Neuronal stem cell (in vitro differentiated cells): ENCODE results near the gene DZIP1.

Experiments
- DNase-seq: peaks from one replicate; pipeline ENCODE4 v3.0.0-alpha.2; 2013; ENCODE audit warnings: low spot score
- H2AFZ ChIP-seq: one replicate; pipeline ENCODE4 v1.6.1; 2013; ENCODE audit warnings: mild to moderate bottlenecking, low read length, inconsistent platforms
- H2AK5ac ChIP-seq: 2 replicates; pipeline ENCODE4 v1.6.1; 2013; ENCODE audit warnings: low read depth, mild to moderate bottlenecking, inconsistent platforms, low read length, moderate library complexity, mixed read lengths
- H2BK120ac ChIP-seq: 2 replicates; pipeline ENCODE4 v1.6.1; 2013; ENCODE audit warnings: low read depth, mild to moderate bottlenecking, inconsistent platforms, low read length, moderate library complexity, mixed read lengths
- H2BK12ac ChIP-seq: one replicate; pipeline ENCODE4 v1.6.1; 2013; ENCODE audit warnings: low read length, inconsistent platforms
- H2BK15ac ChIP-seq: 2 replicates; pipeline ENCODE4 v1.6.1; 2013; ENCODE audit warnings: mild to moderate bottlenecking, low read length, inconsistent platforms, mixed read lengths
- H2BK5ac ChIP-seq: one replicate; pipeline ENCODE4 v1.6.1; 2013; ENCODE audit warnings: inconsistent platforms, mild to moderate bottlenecking, low read length, moderate library complexity
- H3K14ac ChIP-seq: one replicate; pipeline ENCODE4 v1.6.1; 2013; ENCODE audit warnings: low read length, inconsistent platforms
- H3K18ac ChIP-seq: 2 replicates; pipeline ENCODE4 v1.6.1; 2013; ENCODE audit warnings: low read length, inconsistent platforms
- H3K23ac ChIP-seq: 2 replicates; pipeline ENCODE4 v1.6.1; 2013; ENCODE audit warnings: low read depth, mild to moderate bottlenecking, mixed read lengths, low read length, inconsistent platforms; ENCODE audit not compliant: poor library complexity
- H3K27ac ChIP-seq: replicated peaks from 3 replicates; pipeline ENCODE4 v1.5.1; 2013; ENCODE audit warnings: low read length, inconsistent platforms
- H3K27me3 ChIP-seq, 3 experiments: 2 replicates each; pipeline ENCODE4 v1.6.1; 2013; ENCODE audit warnings: low read length in 3 of 3, mild to moderate bottlenecking in 2 of 3, inconsistent platforms in 1 of 3, low read depth in 1 of 3, mixed read lengths in 1 of 3, moderate library complexity in 1 of 3; ENCODE audit not compliant: control insufficient read depth in 3 of 3, insufficient read depth in 3 of 3
- H3K36me3 ChIP-seq, 2 donors: replicated peaks in 1 of 2; 2 replicates each; pipeline ENCODE4 v1.6.1; 2013; ENCODE audit warnings: low read length in 2 of 2; ENCODE audit not compliant: control insufficient read depth in 2 of 2, insufficient read depth in 2 of 2
- H3K4ac ChIP-seq: 2 replicates; pipeline ENCODE4 v1.6.1; 2013; ENCODE audit warnings: inconsistent platforms, mild to moderate bottlenecking, low read length, moderate library complexity
- H3K4me1 ChIP-seq, 2 donors: 1 replicate in 1 of 2; 2 replicates in 1 of 2; pipeline ENCODE4 v1.6.1; 2013; ENCODE audit warnings: low read length in 2 of 2, low read depth in 1 of 2; ENCODE audit not compliant: control insufficient read depth in 2 of 2, insufficient read depth in 1 of 2
- H3K4me2 ChIP-seq: one replicate; pipeline ENCODE4 v1.6.1; 2013; ENCODE audit warnings: mild to moderate bottlenecking, low read length, inconsistent platforms; ENCODE audit not compliant: insufficient read depth, poor library complexity, severe bottlenecking
- H3K4me3 ChIP-seq, 2 donors: 2 replicates each; pipeline ENCODE4 v1.5.1; 2013; ENCODE audit warnings: low read length in 2 of 2, mild to moderate bottlenecking in 2 of 2, inconsistent platforms in 1 of 2, moderate library complexity in 1 of 2
- H3K79me1 ChIP-seq: one replicate; pipeline ENCODE4 v1.6.1; 2013; ENCODE audit warnings: low read depth, mild to moderate bottlenecking, inconsistent platforms, low read length, moderate library complexity
- H3K9ac ChIP-seq: one replicate; pipeline ENCODE4 v1.6.1; 2013; ENCODE audit warnings: mild to moderate bottlenecking, low read depth, low read length, inconsistent platforms; ENCODE audit not compliant: poor library complexity
- H3K9me3 ChIP-seq, 2 donors: replicated peaks in 1 of 2; 2 replicates each; pipeline versions ENCODE3 to v1.6.1; 2013; ENCODE audit warnings: low read length in 2 of 2, mild to moderate bottlenecking in 2 of 2, inconsistent platforms in 1 of 2, low read depth in 1 of 2, mixed read lengths in 1 of 2, moderate library complexity in 1 of 2; ENCODE audit not compliant: control insufficient read depth in 2 of 2, insufficient read depth in 1 of 2
- H4K8ac ChIP-seq: one replicate; pipeline ENCODE4 v1.6.1; 2013; ENCODE audit warnings: low read depth, mild to moderate bottlenecking, inconsistent platforms, low read length, moderate library complexity
- H4K91ac ChIP-seq: one replicate; pipeline ENCODE4 v1.6.1; 2013; ENCODE audit warnings: low read length, low read depth, mild to moderate bottlenecking, inconsistent platforms; ENCODE audit not compliant: poor library complexity
- WGBS, 2 donors: extraction: QIAGEN DNeasy Blood & Tissue Kit; methylation state at CpG; one replicate each; pipeline ENCODE4 v1.1.7; 2013; ENCODE audit warnings: missing lambda C conversion rate in 2 of 2, mixed read lengths in 1 of 2; ENCODE audit not compliant: insufficient read length in 2 of 2, insufficient replicate concordance in 1 of 2; ENCODE audit errors: extremely low coverage in 2 of 2; 5-methylcytosine and 5-hydroxymethylcytosine counted together

Gene DZIP1

DNA sequence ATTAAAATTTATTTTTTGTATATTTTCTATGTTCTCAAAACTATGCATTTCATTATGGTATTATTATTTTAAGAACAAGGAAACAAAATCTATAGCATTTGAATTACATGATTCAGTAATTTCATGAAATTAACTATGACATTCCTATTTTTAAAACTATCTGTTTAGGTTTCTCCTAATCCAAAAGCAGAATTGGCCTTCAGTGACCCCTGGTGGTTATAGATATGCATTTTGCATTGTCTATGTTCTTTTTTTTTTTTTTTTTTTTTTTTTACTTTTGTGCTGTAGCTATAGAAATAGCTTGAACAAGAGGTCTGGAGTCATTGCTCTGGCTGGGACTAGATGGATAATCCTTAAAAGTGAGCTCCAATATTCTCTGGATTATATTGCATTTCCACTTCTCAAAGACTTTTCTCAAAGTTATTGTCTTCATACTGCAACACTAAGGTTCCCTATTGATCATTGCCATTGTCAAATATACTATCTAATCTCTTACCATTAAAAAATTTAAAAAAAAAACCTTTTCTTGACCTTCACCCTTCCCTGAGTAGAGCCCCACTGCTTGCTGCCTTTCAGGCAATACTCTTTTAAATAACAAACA lies 16.6 kb upstream of the DZIP1 start:
- no peak overlapping the region for H3K9ac ChIP-seq
- no peak overlapping the region for H3K23ac ChIP-seq
- no peak for DNase-seq
- no peak overlapping the region for H3K4ac ChIP-seq
- H3K18ac ChIP-seq = no peak overlapping the region
- H3K36me3 ChIP-seq = no peaks in the 10 kb centered on the region
- H3K14ac ChIP-seq = no peak overlapping the region
- H2BK15ac ChIP-seq = no peak overlapping the region
- no peak overlapping the region for H2AFZ ChIP-seq
- no peak overlapping the region for H2BK12ac ChIP-seq
- H3K4me2 ChIP-seq = no peak overlapping the region
- no peaks in the 10 kb centered on the region for H3K79me1 ChIP-seq
- peaks cover 0 to 4% of the 10 kb centered on the region in 2 donors for H3K9me3 ChIP-seq
- H4K8ac ChIP-seq = no peak overlapping the region
- H2BK5ac ChIP-seq = no peak overlapping the region
- no peak overlapping the region for H2AK5ac ChIP-seq
- no peak overlapping the region for H4K91ac ChIP-seq
- peaks cover 0 to 2% (median 0%) of the 10 kb centered on the region in 3 experiments for H3K27me3 ChIP-seq
- H3K4me3 ChIP-seq = no peak overlapping the region
- H3K27ac ChIP-seq = no peak overlapping the region
- H2BK120ac ChIP-seq = no peak overlapping the region
- H3K4me1 ChIP-seq = no peaks in the 10 kb centered on the region

- Histone ChIP-seq H2BK15ac (no peak overlapping the region), H3K36me3 (no peaks in the 10 kb centered on the region), H3K27ac (no peak overlapping the region), H3K4me2 (no peak overlapping the region), H3K4me1 (no peaks in the 10 kb centered on the region), H3K27me3 (peaks cover 0 to 2% (median 0%) of the 10 kb centered on the region in 3 experiments), H3K14ac (no peak overlapping the region), H4K8ac (no peak overlapping the region), H3K9me3 (no peaks in the 10 kb centered on the region), H2AFZ (no peak overlapping the region), H2BK5ac (no peak overlapping the region), H3K23ac (no peak overlapping the region), H3K4me3 (no peak overlapping the region), H2AK5ac (no peak overlapping the region), H3K4ac (no peak overlapping the region), H3K9ac (no peak overlapping the region), H4K91ac (no peak overlapping the region), H2BK12ac (no peak overlapping the region), H3K18ac (no peak overlapping the region), H3K79me1 (no peaks in the 10 kb centered on the region), H2BK120ac (no peak overlapping the region)
- DNase-seq = no peak
Measured at GRCh38 chr13:95659500-95659899, 15.0 kb upstream of the DZIP1 start.

DNA sequence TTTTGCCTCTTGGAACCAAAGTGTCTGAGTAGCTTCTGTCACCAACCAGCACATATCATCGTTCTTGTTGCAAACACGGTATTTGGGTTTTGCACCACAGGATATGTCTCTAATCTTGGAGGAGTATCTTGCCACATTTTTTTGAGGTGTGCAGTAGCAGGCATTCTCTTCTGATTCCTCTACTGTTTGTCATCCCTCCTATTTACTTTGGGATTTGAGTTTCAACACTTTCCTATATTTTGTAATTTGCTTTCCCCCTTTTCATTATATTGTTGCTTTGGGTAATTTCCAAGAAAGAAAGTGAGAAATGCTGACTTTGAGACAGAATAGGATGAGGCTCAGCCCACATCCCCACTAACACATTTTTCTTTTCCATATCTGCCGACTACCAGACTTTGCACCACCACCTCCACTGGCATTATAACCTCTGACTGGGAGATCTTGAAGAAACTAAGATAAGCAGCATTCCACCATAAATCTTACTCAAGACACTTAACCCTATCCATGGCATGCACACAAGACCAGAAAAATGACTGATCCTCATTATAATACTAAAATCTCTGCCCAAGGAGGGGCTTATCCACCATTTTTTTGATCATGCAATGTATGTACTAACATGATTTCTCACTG lies 12.0 kb upstream of the DZIP1 start:
- Histone ChIP-seq H2BK5ac (no peak overlapping the region), H3K18ac (no peak overlapping the region), H3K4ac (no peak overlapping the region), H4K8ac (no peak overlapping the region), H3K9ac (no peak overlapping the region), H2AFZ (no peak overlapping the region), H3K14ac (no peak overlapping the region), H3K27ac (no peak overlapping the region), H3K27me3 (peaks cover 0 to 2% (median 0%) of the 10 kb centered on the region in 3 experiments), H3K9me3 (no peaks in the 10 kb centered on the region), H3K4me3 (no peak overlapping the region), H2BK15ac (no peak overlapping the region), H3K79me1 (no peaks in the 10 kb centered on the region), H2BK12ac (no peak overlapping the region), H3K4me2 (no peak overlapping the region), H3K23ac (no peak overlapping the region), H4K91ac (no peak overlapping the region), H3K4me1 (no peaks in the 10 kb centered on the region), H3K36me3 (no peaks in the 10 kb centered on the region), H2BK120ac (no peak overlapping the region), H2AK5ac (no peak overlapping the region)
- DNase-seq = no peak
- no CpG with 5 or more reads among the region's 3 CpGs for WGBS, 2 donors

DNA sequence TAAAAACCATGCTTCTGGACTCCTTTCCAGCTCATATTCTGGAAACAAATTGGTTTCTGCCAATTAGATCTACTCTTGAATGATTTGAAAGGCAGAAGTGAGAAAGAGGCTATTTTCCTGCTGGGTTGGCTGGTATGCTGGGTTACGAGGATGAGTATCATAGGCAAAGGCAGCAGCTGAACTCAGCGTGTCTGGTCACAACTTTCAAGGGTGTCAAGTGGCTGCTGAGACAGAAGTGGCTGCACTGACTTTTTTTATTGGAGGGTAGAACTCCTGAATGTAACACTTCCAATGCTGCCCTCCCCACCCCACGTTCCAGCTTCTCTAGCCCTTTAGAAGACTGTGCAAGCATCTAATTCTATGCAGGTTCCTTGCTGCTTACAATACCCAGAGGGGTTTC lies 8.3 kb upstream of the DZIP1 start:
- Histone ChIP-seq H3K23ac (no peak overlapping the region), H3K14ac (no peak overlapping the region), H3K9me3 (peaks cover 0 to 3% of the 10 kb centered on the region in 2 donors), H2AK5ac (no peak overlapping the region), H2BK120ac (no peak overlapping the region), H3K4me3 (no peak overlapping the region), H3K4ac (no peak overlapping the region), H3K4me1 (no peaks in the 10 kb centered on the region), H3K27me3 (peaks cover 0 to 2% (median 0%) of the 10 kb centered on the region in 3 experiments), H4K91ac (no peak overlapping the region), H2AFZ (no peak overlapping the region), H3K4me2 (no peak overlapping the region), H2BK15ac (no peak overlapping the region), H4K8ac (no peak overlapping the region), H3K36me3 (no peaks in the 10 kb centered on the region), H3K18ac (no peak overlapping the region), H3K27ac (no peak overlapping the region), H3K9ac (no peak overlapping the region), H2BK12ac (no peak overlapping the region), H3K79me1 (no peaks in the 10 kb centered on the region), H2BK5ac (no peak overlapping the region)
- DNase-seq = no peak
- no CpG with 5 or more reads among the region's 3 CpGs for WGBS, 2 donors
